NCI-H146 treated with DMSO at 0.1 percent for 48 hours (cell line): ENCODE data around the gene GGT6.

Experiments
- DNase-seq: peaks from one replicate; lab custom pipeline; 2025; ENCODE audit not compliant: unreplicated experiment; lab: John Stamatoyannopoulos, UW

Gene GGT6

DNA sequence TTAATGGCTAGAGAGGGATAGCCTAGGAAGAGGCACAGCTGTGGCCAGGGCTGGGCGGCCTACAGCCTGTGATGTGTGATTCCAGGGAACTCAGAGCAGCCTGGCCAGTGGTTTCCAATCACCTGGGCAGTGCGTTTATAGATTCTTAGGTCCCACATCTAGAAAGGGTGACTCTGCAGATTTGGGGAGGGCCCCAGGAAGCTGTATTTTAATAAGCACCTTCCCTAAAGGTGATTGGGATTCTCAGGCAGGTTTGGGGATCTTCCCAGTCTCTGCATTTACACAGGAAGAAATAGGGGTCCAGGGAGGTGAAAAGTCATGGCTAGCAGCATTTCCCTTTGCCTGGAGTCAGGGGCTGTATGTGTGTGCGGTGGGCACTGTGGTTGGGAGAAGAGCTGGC, 52.2 kb downstream of the GGT6 start:
- no peak for DNase-seq

DNA sequence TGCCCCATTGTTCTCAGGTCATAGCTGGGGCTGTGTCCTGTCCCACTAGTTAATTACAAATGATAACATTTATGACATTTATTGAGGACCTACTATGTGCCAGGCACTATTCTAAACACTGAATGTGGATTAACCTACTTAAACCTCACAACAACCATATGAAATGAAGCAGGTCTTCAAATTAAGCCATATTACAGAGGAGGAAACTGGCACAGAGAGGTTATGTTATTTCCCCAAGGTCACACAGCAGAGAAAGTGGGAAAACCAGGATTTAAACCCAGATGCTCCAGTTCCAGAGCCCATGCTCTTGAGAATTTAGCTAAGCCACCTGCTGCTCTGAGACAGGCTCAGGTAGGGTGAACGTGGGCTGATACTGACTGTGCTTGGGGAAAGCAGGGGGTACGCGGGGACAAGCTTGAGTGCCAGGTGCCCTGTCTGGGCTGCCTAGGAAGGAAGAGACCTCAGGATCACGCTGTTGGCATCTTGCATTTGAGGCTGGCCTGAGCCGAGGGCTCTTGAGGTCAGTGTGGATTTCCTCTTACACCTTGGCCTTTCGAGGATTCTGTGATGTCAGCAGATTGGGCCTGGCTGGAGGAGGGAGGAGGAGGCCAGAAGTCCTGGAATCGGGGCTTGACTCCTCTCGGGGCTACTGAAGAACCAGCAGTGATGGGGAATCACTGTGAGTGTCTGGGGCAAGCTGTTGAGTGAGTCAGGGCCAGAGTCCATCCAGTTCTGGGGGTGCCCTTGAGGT, 52.8 kb downstream of the GGT6 start:
- no peak for DNase-seq
